Measurements from ENCODE around the gene SPACA5.

The SPACA5 gene

GRCh38 chrX:48002319-48002718 lies 4.5 kb upstream of the SPACA5 start:
- Histone ChIP-seq H4K91ac (ENCODE audit: low read depth, low read length, poor library complexity) (no peak overlapping the region), H2BK15ac (ENCODE audit: low read length) (no peak overlapping the region), H2BK5ac (ENCODE audit: low read length) (no peak overlapping the region), H2AFZ (ENCODE audit: low read length) (no peak overlapping the region), H3K27ac (replicated peaks; ENCODE audit: low read length) (no peak overlapping the region), H2BK120ac (ENCODE audit: low read depth, low read length) (no peak overlapping the region), H3K4ac (ENCODE audit: low read length) (no peak overlapping the region), H4K8ac (ENCODE audit: low read depth, low read length) (no peak overlapping the region), H3K18ac (ENCODE audit: low read length) (no peak overlapping the region), H2AK5ac (ENCODE audit: low read depth, low read length) (no peak overlapping the region), H3K14ac (ENCODE audit: low read length) (no peak overlapping the region), H3K4me1 (ENCODE audit: control insufficient read depth in 2 of 2, insufficient read depth in 1 of 2, low read depth in 1 of 2, low read length in 2 of 2) (no peaks in the 10 kb centered on the region), H3K79me1 (ENCODE audit: low read depth, low read length) (peaks cover 4% of the 10 kb centered on the region), H3K9me3 (replicated peaks in 1 of 2; ENCODE audit: control insufficient read depth in 2 of 2, insufficient read depth in 1 of 2, low read depth in 1 of 2, low read length in 2 of 2) (peaks cover 0 to 3% of the 10 kb centered on the region in 2 donors), H3K23ac (ENCODE audit: low read depth, low read length, poor library complexity) (no peak overlapping the region), H3K9ac (ENCODE audit: low read depth, low read length, poor library complexity) (no peak overlapping the region), H3K36me3 (replicated peaks in 1 of 2; ENCODE audit: control insufficient read depth in 2 of 2, insufficient read depth in 2 of 2, low read length in 2 of 2) (peaks cover 0 to 4% of the 10 kb centered on the region in 2 donors), H3K27me3 (ENCODE audit: control insufficient read depth in 3 of 3, insufficient read depth in 3 of 3, low read depth in 1 of 3, low read length in 3 of 3) (no peaks in the 10 kb centered on the region), H3K4me2 (ENCODE audit: insufficient read depth, low read length, poor library complexity, severe bottlenecking) (no peak overlapping the region), H2BK12ac (ENCODE audit: low read length) (no peak overlapping the region), H3K4me3 (ENCODE audit: low read length in 2 of 2) (no peak overlapping the region)
- no CpG with 5 or more reads among the region's 3 CpGs for WGBS, 2 donors (ENCODE audit: extremely low coverage in 2 of 2, insufficient read length in 2 of 2, insufficient replicate concordance in 1 of 2)
- DNase-seq (ENCODE audit: low spot score), result no peak

- no peak overlapping the region for H3K4me2 ChIP-seq (ENCODE audit: insufficient read depth, low read length, poor library complexity, severe bottlenecking)
- WGBS, 2 donors (ENCODE audit: extremely low coverage in 2 of 2, insufficient read length in 2 of 2, insufficient replicate concordance in 1 of 2), result no CpG with 5 or more reads among the region's 7 CpGs
Measured at GRCh38 chrX:48002929-48003328, 3.9 kb upstream of the SPACA5 start.

DNA sequence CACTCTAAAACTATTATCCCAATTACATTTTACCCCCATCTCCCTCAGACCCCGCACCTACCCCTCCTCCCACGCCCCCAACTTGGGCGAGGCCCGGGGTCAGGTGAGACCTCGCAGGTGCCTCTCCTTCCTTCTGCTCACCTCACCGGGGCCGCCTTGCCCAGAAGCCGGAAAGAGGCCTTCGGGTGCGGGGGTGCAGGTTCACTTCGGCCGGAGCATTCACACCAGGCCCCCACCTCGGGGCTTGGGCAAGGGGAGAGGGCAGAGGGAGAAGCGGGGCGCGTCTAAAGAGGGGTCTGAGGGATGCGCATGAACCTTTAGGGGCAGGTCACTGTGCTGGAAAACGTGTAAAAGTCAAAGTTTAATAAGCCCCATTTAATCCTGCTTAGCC lies 3.4 kb upstream of the SPACA5 start:
- WGBS, 2 donors (ENCODE audit: extremely low coverage in 2 of 2, insufficient read length in 2 of 2, insufficient replicate concordance in 1 of 2), result no CpG with 5 or more reads among the region's 18 CpGs
- no peaks in the 10 kb centered on the region for H3K27me3 ChIP-seq (ENCODE audit: control insufficient read depth in 3 of 3, insufficient read depth in 3 of 3, low read depth in 1 of 3, low read length in 3 of 3)
- DNase-seq (ENCODE audit: low spot score), result no peak
- H3K36me3 ChIP-seq (replicated peaks in 1 of 2; ENCODE audit: control insufficient read depth in 2 of 2, insufficient read depth in 2 of 2, low read length in 2 of 2), result peaks cover 0 to 4% of the 10 kb centered on the region in 2 donors
- no peaks in the 10 kb centered on the region for H3K4me1 ChIP-seq (ENCODE audit: control insufficient read depth in 2 of 2, insufficient read depth in 1 of 2, low read depth in 1 of 2, low read length in 2 of 2)
- peaks cover 0 to 3% of the 10 kb centered on the region in 2 donors for H3K9me3 ChIP-seq (replicated peaks in 1 of 2; ENCODE audit: control insufficient read depth in 2 of 2, insufficient read depth in 1 of 2, low read depth in 1 of 2, low read length in 2 of 2)
- H3K4me2 ChIP-seq (ENCODE audit: insufficient read depth, low read length, poor library complexity, severe bottlenecking), result peak overlapping the region; percentile 62
- H2AK5ac ChIP-seq (ENCODE audit: low read depth, low read length), result no peak overlapping the region
- peaks cover 4% of the 10 kb centered on the region for H3K79me1 ChIP-seq (ENCODE audit: low read depth, low read length)
- H3K4me3 ChIP-seq (ENCODE audit: low read length in 2 of 2), result peak overlapping the region; percentile 77 to 95
- H2BK15ac ChIP-seq (ENCODE audit: low read length), result no peak overlapping the region
- no peak overlapping the region for H2BK12ac ChIP-seq (ENCODE audit: low read length)
- no peak overlapping the region for H3K14ac ChIP-seq (ENCODE audit: low read length)
- no peak overlapping the region for H3K18ac ChIP-seq (ENCODE audit: low read length)
- H3K9ac ChIP-seq (ENCODE audit: low read depth, low read length, poor library complexity), result peak overlapping the region; percentile 81
- H3K23ac ChIP-seq (ENCODE audit: low read depth, low read length, poor library complexity), result no peak overlapping the region
- no peak overlapping the region for H4K8ac ChIP-seq (ENCODE audit: low read depth, low read length)
- H3K27ac ChIP-seq (replicated peaks; ENCODE audit: low read length), result no peak overlapping the region
- H2BK5ac ChIP-seq (ENCODE audit: low read length), result peak overlapping the region; percentile 24
- H4K91ac ChIP-seq (ENCODE audit: low read depth, low read length, poor library complexity), result no peak overlapping the region
- no peak overlapping the region for H3K4ac ChIP-seq (ENCODE audit: low read length)
- no peak overlapping the region for H2BK120ac ChIP-seq (ENCODE audit: low read depth, low read length)
- H2AFZ ChIP-seq (ENCODE audit: low read length), result peak overlapping the region; percentile 90

More at GRCh38 chrX:48002929-48003328, 3.9 kb upstream of the SPACA5 start:
- no peak for DNase-seq (ENCODE audit: low spot score)
- no peak overlapping the region for H4K91ac ChIP-seq (ENCODE audit: low read depth, low read length, poor library complexity)
- no peak overlapping the region for H2BK120ac ChIP-seq (ENCODE audit: low read depth, low read length)
- H3K27me3 ChIP-seq (ENCODE audit: control insufficient read depth in 3 of 3, insufficient read depth in 3 of 3, low read depth in 1 of 3, low read length in 3 of 3), result no peaks in the 10 kb centered on the region
- peak overlapping the region in 1 of 2 donors; percentile 77 for H3K4me3 ChIP-seq (ENCODE audit: low read length in 2 of 2)
- no peak overlapping the region for H4K8ac ChIP-seq (ENCODE audit: low read depth, low read length)
- peaks cover 4% of the 10 kb centered on the region for H3K79me1 ChIP-seq (ENCODE audit: low read depth, low read length)
- H3K4me1 ChIP-seq (ENCODE audit: control insufficient read depth in 2 of 2, insufficient read depth in 1 of 2, low read depth in 1 of 2, low read length in 2 of 2), result no peaks in the 10 kb centered on the region
- H3K23ac ChIP-seq (ENCODE audit: low read depth, low read length, poor library complexity), result no peak overlapping the region
- H3K9me3 ChIP-seq (replicated peaks in 1 of 2; ENCODE audit: control insufficient read depth in 2 of 2, insufficient read depth in 1 of 2, low read depth in 1 of 2, low read length in 2 of 2), result peaks cover 0 to 3% of the 10 kb centered on the region in 2 donors
- H3K9ac ChIP-seq (ENCODE audit: low read depth, low read length, poor library complexity), result no peak overlapping the region
- no peak overlapping the region for H3K27ac ChIP-seq (replicated peaks; ENCODE audit: low read length)
- H2BK12ac ChIP-seq (ENCODE audit: low read length), result no peak overlapping the region
- no peak overlapping the region for H2AK5ac ChIP-seq (ENCODE audit: low read depth, low read length)
- H3K36me3 ChIP-seq (replicated peaks in 1 of 2; ENCODE audit: control insufficient read depth in 2 of 2, insufficient read depth in 2 of 2, low read length in 2 of 2), result peaks cover 0 to 4% of the 10 kb centered on the region in 2 donors
- H2AFZ ChIP-seq (ENCODE audit: low read length), result no peak overlapping the region
- no peak overlapping the region for H3K4ac ChIP-seq (ENCODE audit: low read length)
- H3K14ac ChIP-seq (ENCODE audit: low read length), result no peak overlapping the region
- H2BK5ac ChIP-seq (ENCODE audit: low read length), result no peak overlapping the region
- no peak overlapping the region for H2BK15ac ChIP-seq (ENCODE audit: low read length)
- no peak overlapping the region for H3K18ac ChIP-seq (ENCODE audit: low read length)

DNA sequence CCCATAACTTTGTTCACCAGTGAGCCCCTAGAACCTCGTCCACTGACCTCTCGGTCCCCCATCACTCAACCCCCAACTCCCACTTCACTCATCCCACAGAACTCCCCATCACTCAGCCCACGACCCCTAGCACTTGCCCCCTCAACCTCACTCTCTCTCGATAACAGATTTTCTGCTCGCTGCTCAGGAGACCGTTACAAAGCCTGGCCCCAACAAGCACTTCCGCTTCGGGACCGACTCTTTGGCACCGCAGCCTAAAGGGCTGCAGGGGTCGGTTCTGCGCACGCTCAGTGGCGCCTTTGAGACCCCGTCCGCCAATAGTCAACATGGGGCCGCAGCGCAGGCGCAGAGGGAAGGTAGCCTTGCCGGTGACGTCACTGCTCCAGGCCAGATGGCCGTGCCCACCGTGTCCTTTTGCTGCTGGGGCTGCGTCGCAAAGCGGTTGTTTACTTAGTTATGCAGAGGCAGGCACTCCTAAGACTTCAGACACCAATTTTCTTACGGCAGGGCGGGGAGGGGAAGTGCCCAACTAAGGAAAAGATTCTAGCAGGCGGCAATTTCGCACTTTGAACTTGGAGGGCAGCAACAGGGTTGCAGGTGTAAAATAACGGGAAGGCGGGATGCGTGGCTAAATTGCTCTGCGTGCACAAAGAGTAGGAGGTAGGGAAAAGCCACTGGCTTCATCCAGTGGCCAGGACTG lies 2.9 kb upstream of the SPACA5 start, which contains the start of gene ZNF182:
Gene ZNF182 (minus strand): TSS at position 232 of the 700 bp plus-strand sequence. CDS start 1,380 bp downstream, outside the sequence.
- Histone ChIP-seq H3K27me3 (ENCODE audit: control insufficient read depth in 3 of 3, insufficient read depth in 3 of 3, low read depth in 1 of 3, low read length in 3 of 3) (no peaks in the 10 kb centered on the region), H3K9ac (ENCODE audit: low read depth, low read length, poor library complexity) (peak within 1 kb of the TSS; percentile 81), H3K4me2 (ENCODE audit: insufficient read depth, low read length, poor library complexity, severe bottlenecking) (peak within 1 kb of the TSS; percentile 62), H3K4me3 (ENCODE audit: low read length in 2 of 2) (peak within 1 kb of the TSS; percentile 77 to 95), H3K23ac (ENCODE audit: low read depth, low read length, poor library complexity) (no peak within 1 kb of the TSS), H3K18ac (ENCODE audit: low read length) (no peak within 1 kb of the TSS), H2BK12ac (ENCODE audit: low read length) (no peak within 1 kb of the TSS), H2AFZ (ENCODE audit: low read length) (peak within 1 kb of the TSS; percentile 90), H3K14ac (ENCODE audit: low read length) (no peak within 1 kb of the TSS), H4K8ac (ENCODE audit: low read depth, low read length) (no peak within 1 kb of the TSS), H2BK15ac (ENCODE audit: low read length) (no peak within 1 kb of the TSS), H3K79me1 (ENCODE audit: low read depth, low read length) (peaks cover 4% of the 10 kb centered on the region), H2BK120ac (ENCODE audit: low read depth, low read length) (no peak within 1 kb of the TSS), H2BK5ac (ENCODE audit: low read length) (peak within 1 kb of the TSS; percentile 24), H3K4ac (ENCODE audit: low read length) (no peak within 1 kb of the TSS), H3K4me1 (ENCODE audit: control insufficient read depth in 2 of 2, insufficient read depth in 1 of 2, low read depth in 1 of 2, low read length in 2 of 2) (no peaks in the 10 kb centered on the region), H2AK5ac (ENCODE audit: low read depth, low read length) (no peak within 1 kb of the TSS), H3K36me3 (replicated peaks in 1 of 2; ENCODE audit: control insufficient read depth in 2 of 2, insufficient read depth in 2 of 2, low read length in 2 of 2) (peaks cover 0 to 4% of the 10 kb centered on the region in 2 donors), H4K91ac (ENCODE audit: low read depth, low read length, poor library complexity) (no peak within 1 kb of the TSS), H3K9me3 (replicated peaks in 1 of 2; ENCODE audit: control insufficient read depth in 2 of 2, insufficient read depth in 1 of 2, low read depth in 1 of 2, low read length in 2 of 2) (peaks cover 0 to 3% of the 10 kb centered on the region in 2 donors), H3K27ac (replicated peaks; ENCODE audit: low read length) (no peak within 1 kb of the TSS)
- peak; percentile 85 for DNase-seq (ENCODE audit: low spot score)
- no CpG with 5 or more reads among the region's 34 CpGs for WGBS, 2 donors (ENCODE audit: extremely low coverage in 2 of 2, insufficient read length in 2 of 2, insufficient replicate concordance in 1 of 2)

Data from neuronal stem cell (in vitro differentiated cells).